Uterus (tissue), 4 donors: ENCODE results near the gene KRTAP27-1. TPM values are rescaled to one million over a fixed set of nuclear protein-coding genes. Genes with fewer than 3 reads are reported as not detected.

Experiments
- DNase-seq, 2 donors: peaks; one replicate each; pipeline ENCODE4 v3.0.0-alpha.2; 2019 to 2020
- H3K27ac ChIP-seq, 2 donors: fragments of 200-600 bp; sonication (generic); 1 replicate in 1 of 2; 2 replicates in 1 of 2; pipeline ENCODE4 v1.5.1; 2016 to 2018
- H3K27me3 ChIP-seq, 2 donors: fragments of 200-600 bp; sonication (generic); one replicate each; pipeline ENCODE4 v1.5.1; 2018 to 2019; ENCODE audit warnings: control low read depth in 1 of 2
- H3K36me3 ChIP-seq, 2 donors: fragments of 200-600 bp; sonication (generic); one replicate each; pipeline ENCODE4 v1.5.1; 2019; ENCODE audit warnings: control low read depth in 1 of 2
- H3K4me1 ChIP-seq, 2 donors: fragments of 200-600 bp; sonication (generic); one replicate each; pipeline ENCODE4 v1.5.1; 2018 to 2019; ENCODE audit warnings: control low read depth in 1 of 2
- H3K4me3 ChIP-seq, 2 donors: fragments of 200-600 bp; sonication (generic); 1 replicate in 1 of 2; 2 replicates in 1 of 2; pipeline ENCODE4 v1.5.1; 2018 to 2019; ENCODE audit warnings: mild to moderate bottlenecking in 1 of 2
- H3K9me3 ChIP-seq, 2 donors: fragments of 200-600 bp; sonication (generic); one replicate each; pipeline ENCODE4 v1.5.1; 2019; ENCODE audit warnings: control low read depth in 1 of 2
- POLR2A ChIP-seq, 2 donors: fragments of 450-650 bp; IDR thresholded peaks; one replicate each; pipeline ENCODE4 v1.6.1; 2016; ENCODE audit warnings: antibody characterized with exemption in 2 of 2, mild to moderate bottlenecking in 1 of 2, moderate library complexity in 1 of 2
- intact Hi-C: fragments of 100-400 bp; cut with DNase I; formaldehyde crosslinking; loops from one replicate; pipeline ENCODE4 v1.15.1; 2023; ENCODE audit warnings: low total_unique reads
- microRNA-seq: library from miRNA; unstranded; fragments of <30 nt; microRNA quantifications from one replicate; pipeline ENCODE4, GENCODE V29; 2016; ENCODE audit warnings: borderline microRNAs expressed, borderline replicate concordance
- small RNA-seq: library from RNA; depleted of rRNA; stranded (forward); fragments of <200 nt; gene quantifications from one replicate; pipeline ENCODE3, GENCODE V24; 2016
- total RNA-seq, 4 donors: library from RNA; depleted of rRNA in 3 of 4; stranded (reverse); fragments of >200 nt in 3 of 4; gene quantifications; one replicate each; pipeline versions ENCODE4 v1.1.0 to v1.2.4, GENCODE V29; 2014 to 2023
- TF ChIP-seq, protein P1 (sequence below), 4 experiments: fragments of 200-600 bp in 2 of 4; fragments of 450-650 bp in 2 of 4; sonication (generic) in 2 of 4; IDR thresholded peaks; one replicate each; pipeline ENCODE4 v1.5.1; 2016 to 2019; ENCODE audit warnings: antibody characterized with exemption in 4 of 4, mild to moderate bottlenecking in 2 of 4, moderate library complexity in 1 of 4
- donor health status: DM: yes; HTN: yes; CAD: no.

The KRTAP27-1 gene
- total RNA-seq, 4 donors from 2014 or later: not detected

DNA sequence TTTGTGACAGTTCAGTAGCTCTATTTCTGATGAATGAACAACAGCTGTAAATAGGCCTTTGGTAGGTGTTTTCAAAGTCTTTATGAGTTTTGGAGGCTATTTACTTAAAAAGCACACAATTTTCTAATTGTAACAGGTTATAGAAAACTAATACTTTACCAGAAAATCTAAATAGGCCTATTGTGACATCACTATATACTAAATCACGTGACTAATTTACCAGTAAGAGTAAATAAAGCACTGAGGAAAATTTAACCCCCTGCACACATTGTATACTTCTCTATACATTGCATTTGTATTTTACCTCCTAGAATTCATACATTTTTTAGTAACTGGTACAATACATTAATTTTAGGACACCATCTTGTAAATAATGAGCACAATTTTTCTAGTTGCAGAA is 32.4 kb downstream of the KRTAP27-1 start:
- no peak for DNase-seq
- no peaks in the 10 kb centered on the region for H3K27me3 ChIP-seq
- no peak for TF ChIP-seq POLR2A (IDR thresholded peaks at IDR 0.05)
- TF ChIP-seq, protein P1, sequence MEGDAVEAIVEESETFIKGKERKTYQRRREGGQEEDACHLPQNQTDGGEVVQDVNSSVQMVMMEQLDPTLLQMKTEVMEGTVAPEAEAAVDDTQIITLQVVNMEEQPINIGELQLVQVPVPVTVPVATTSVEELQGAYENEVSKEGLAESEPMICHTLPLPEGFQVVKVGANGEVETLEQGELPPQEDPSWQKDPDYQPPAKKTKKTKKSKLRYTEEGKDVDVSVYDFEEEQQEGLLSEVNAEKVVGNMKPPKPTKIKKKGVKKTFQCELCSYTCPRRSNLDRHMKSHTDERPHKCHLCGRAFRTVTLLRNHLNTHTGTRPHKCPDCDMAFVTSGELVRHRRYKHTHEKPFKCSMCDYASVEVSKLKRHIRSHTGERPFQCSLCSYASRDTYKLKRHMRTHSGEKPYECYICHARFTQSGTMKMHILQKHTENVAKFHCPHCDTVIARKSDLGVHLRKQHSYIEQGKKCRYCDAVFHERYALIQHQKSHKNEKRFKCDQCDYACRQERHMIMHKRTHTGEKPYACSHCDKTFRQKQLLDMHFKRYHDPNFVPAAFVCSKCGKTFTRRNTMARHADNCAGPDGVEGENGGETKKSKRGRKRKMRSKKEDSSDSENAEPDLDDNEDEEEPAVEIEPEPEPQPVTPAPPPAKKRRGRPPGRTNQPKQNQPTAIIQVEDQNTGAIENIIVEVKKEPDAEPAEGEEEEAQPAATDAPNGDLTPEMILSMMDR (IDR thresholded peaks at IDR 0.05): no peak
- no peaks in the 10 kb centered on the region for H3K4me1 ChIP-seq
- H3K4me3 ChIP-seq: no peak overlapping the region
- H3K9me3 ChIP-seq: no peaks in the 10 kb centered on the region
- H3K36me3 ChIP-seq: no peaks in the 10 kb centered on the region
- no peak overlapping the region for H3K27ac ChIP-seq
- intact Hi-C loops: no loop called here

DNA sequence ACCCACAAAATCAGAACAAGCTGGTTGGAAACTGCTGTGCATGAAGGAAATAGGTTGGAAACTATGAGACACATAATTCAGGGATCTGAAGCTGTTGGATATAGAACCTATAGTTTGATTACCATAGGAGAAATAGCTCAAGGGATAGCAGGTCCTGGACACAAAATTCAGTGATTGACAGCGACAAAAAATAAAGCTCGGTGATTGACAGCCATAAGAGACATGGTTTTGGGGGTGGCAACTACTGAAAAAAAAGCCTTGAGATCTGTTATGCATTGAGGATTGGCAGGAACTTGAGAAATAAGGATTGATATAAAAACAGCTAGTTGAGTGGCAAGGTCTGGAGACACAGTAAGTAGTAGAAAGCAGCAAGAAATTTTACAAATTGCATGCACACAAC is 48.3 kb downstream of the KRTAP27-1 start, which contains the start of gene KRTAP25-1:
Gene KRTAP25-1 (minus strand): TSS at position 300 of the 400 bp plus-strand sequence. CDS start 24 bp downstream, at position 276.
- Histone ChIP-seq H3K4me3 (no peak within 1 kb of the TSS), H3K4me1 (no peaks in the 10 kb centered on the region), H3K36me3 (no peaks in the 10 kb centered on the region), H3K9me3 (no peaks in the 10 kb centered on the region), H3K27me3 (no peaks in the 10 kb centered on the region), H3K27ac (no peak within 1 kb of the TSS)
- intact Hi-C loops: no loop called here
- TF ChIP-seq POLR2A (IDR thresholded peaks at IDR 0.05): no peak
- TF ChIP-seq, protein P1 (IDR thresholded peaks at IDR 0.05): no peak
- no peak for DNase-seq

Small RNAs within 50 kb of the gene (microRNA-seq; reads per million reads assigned to microRNA genes)
- gene MIR4327: not detected

Small RNAs within 50 kb of the gene (small RNA-seq; reads per million reads assigned to genes)
- gene KRTAP23-1: not detected
- gene MIR4327: not detected

Other genes starting within 250 kb of the KRTAP27-1 start
- gene CLDN17, start 170.9 kb downstream of the KRTAP27-1 start, total RNA-seq: not detected
- not detected for gene CLDN8, start 121.6 kb downstream of the KRTAP27-1 start, total RNA-seq
- not detected for gene KRTAP24-1, start 54.7 kb downstream of the KRTAP27-1 start, total RNA-seq
- gene KRTAP25-1, start 48.2 kb downstream of the KRTAP27-1 start, total RNA-seq: not detected
- not detected for gene KRTAP26-1, start 17.4 kb downstream of the KRTAP27-1 start, total RNA-seq
- not detected for gene KRTAP23-1, start 10.9 kb upstream of the KRTAP27-1 start, total RNA-seq
- not detected for gene KRTAP13-2, start 34.6 kb upstream of the KRTAP27-1 start, total RNA-seq
- not detected for gene KRTAP13-1, start 58.3 kb upstream of the KRTAP27-1 start, total RNA-seq
- not detected for gene KRTAP13-3, start 88.2 kb upstream of the KRTAP27-1 start, total RNA-seq
- gene KRTAP13-4, start 92.5 kb upstream of the KRTAP27-1 start, total RNA-seq: not detected
- gene KRTAP15-1, start 102.6 kb upstream of the KRTAP27-1 start, total RNA-seq: not detected
- not detected for gene KRTAP19-1, start 142.7 kb upstream of the KRTAP27-1 start, total RNA-seq
- not detected for gene KRTAP19-2, start 149.7 kb upstream of the KRTAP27-1 start, total RNA-seq
- gene KRTAP19-3, start 154.3 kb upstream of the KRTAP27-1 start, total RNA-seq: not detected
- gene KRTAP19-4, start 159.5 kb upstream of the KRTAP27-1 start, total RNA-seq: not detected
- not detected for gene KRTAP19-5, start 164.4 kb upstream of the KRTAP27-1 start, total RNA-seq
- not detected for gene KRTAP19-6, start 204.2 kb upstream of the KRTAP27-1 start, total RNA-seq
- not detected for gene KRTAP19-7, start 223.6 kb upstream of the KRTAP27-1 start, total RNA-seq